ENCODE measurements around the gene ZNF341. TPM values are rescaled to one million over a fixed set of nuclear protein-coding genes. Genes with fewer than 3 reads are reported as not detected.
"Not testable (repeated sequence)": the region's sequence is repeated elsewhere in the genome, so short reads cannot be mapped to it uniquely, and the experiment has no call there.

The ZNF341 gene
- total RNA-seq (2014; rRNA removed; shearing (Covaris generic)): 1.7 and 2.6 TPM in 2 replicates

DNA sequence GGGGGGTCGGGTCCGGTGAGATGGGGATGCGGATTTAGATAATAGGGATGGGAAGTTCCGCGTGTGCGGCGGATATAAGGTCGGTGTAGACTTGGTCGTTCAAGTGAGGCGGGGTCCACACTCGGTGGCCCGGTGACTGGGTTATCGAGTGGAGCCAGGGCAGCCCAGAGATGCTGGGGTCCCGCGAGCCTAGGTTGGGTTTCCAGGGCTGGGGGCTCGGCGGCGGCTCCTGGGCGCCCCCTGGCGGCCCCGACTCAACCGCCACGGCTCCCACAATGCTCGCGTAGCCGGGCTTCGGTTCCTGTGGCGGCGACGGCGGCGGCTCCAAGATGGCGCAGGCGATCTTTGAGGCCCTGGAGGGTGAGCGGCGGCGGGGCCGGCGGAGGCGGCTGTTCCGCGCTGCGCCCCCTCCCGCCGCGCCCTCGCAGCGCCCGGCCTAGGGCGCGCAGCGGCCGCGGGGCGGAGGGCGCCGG is at the start of gene ZNF341:
Gene ZNF341, plus strand, starts transcription at position 304 of the 473 bp plus-strand sequence. Its CDS starts 26 bp downstream, at position 330.
- DNase-seq (ENCODE audit: low read depth): peak; percentile 86

DNA sequence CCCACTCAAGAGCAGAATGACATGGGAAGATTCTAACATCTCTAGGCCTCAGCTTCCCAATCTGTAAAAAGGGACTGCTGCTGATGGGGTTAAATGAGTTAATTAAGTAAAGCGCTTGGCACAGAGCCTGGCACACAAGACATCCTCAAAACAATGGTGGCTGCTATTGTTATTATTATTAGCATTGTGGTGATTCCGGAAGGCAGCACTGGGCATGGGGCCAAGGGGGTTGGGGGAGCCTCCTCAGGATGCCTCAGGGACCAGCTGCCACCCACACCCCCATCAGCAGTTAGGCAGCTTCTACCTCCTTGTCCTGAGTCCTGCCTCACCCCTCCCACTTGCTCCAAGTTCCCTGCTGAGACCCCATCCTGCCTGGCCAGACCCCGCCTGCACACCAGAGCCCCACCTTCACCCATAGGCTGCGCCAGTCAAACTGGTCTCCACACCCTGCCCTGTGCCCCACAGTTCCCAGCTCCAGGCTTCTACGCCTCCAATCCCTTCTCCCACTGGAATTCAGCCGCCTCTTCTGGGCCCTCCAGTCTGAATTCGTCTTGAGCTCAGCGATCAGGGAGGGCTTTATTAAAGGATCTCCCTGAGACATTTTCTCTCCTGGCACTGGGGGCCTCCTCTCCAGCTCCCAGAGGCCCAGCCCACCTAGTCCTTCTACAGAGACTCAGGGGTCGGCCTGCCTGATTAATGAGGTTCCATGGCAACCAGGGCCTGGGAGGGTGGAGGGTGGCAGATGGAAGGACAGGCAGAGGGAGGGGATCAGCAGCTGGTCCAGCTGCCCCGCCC is 47.1 kb upstream of the ZNF341 start:
- DNase-seq (ENCODE audit: low read depth): no peak

DNA sequence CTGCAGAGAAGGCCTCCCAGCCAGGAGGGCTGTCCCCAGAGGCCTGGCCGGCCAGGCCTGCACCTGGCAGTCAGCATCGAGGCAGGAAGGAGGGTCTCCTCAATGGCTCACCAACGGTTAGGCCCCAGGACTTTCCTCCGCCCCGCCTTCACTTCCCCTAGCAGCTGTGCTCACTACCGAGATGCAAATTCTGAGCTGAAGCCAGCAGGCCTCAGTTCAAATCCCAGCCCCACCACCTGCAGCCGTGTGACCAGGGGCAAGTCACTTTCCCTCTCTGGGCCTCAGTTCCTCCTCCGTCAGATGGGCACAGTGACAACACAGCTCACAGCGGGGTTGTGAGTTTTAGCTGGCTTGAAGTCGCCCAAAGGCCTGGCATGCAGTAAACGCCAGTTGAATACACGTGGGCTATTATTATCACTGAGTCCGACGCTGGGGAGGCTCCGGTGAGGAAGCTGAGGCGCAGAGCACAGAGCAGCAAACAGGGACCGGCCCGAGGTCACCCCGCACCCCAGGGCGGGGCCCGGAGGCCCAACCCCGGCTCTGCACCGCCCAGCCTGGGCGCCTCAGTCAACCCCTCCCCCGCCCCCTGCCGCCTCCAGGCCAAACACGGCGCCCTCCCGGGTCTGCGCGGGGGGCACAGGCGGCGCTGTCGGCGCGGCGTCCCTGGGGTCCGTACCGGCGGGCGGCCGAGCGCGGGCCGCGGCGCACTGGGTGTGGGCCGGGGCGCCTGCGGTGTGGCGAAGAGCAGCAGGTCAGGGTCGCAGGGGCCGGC is 46.3 kb upstream of the ZNF341 start:
- DNase-seq (ENCODE audit: low read depth): peak; percentile 53

DNA sequence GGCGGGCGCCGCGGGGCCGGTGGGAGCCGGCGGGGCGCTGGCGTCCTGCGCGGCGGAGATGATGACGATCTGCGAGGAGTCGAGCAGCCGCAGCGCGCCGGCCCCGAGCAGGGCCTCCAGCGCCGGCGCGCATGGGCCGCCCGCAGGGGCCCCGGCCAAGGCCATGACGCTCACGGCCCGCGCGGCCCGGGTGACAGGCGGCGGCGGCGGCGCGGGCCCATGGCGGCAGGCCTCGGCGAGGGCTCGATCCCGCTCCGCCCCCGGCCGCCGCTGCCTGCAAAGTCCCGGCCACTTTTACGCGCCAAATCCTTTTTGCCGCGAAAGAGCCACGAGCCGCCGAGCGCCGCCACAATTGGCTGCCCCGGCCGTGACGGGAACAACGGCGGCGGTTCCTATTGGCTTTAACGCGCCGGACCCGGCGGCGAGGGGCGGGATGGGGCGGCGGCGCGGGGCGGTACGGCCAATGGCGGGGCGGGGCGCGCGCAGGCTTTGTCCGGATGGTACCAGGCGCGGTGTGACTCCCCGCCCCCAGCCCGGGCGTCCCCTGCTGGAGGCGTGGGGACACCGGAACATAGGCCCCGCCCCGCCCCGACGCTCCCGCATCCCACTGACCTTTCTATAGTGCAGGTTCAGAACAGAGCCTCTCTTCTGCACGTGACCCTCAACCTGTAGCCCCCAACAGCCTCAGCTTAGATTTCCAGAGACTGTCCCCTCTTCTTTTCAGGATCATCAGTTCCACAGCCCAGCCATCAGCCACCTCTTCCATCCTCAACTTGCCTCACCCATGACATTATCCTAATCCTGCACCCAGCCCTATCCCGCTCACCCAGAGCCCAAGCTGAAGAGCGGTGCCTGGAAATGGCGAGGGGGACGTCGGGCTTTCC is 45.5 kb upstream of the ZNF341 start, which contains the start of gene E2F1:
Gene E2F1, minus strand, starts transcription at position 286 of the 884 bp plus-strand sequence. Its CDS starts 121 bp downstream, at position 165.
- DNase-seq (ENCODE audit: low read depth): peak; percentile 96

DNA sequence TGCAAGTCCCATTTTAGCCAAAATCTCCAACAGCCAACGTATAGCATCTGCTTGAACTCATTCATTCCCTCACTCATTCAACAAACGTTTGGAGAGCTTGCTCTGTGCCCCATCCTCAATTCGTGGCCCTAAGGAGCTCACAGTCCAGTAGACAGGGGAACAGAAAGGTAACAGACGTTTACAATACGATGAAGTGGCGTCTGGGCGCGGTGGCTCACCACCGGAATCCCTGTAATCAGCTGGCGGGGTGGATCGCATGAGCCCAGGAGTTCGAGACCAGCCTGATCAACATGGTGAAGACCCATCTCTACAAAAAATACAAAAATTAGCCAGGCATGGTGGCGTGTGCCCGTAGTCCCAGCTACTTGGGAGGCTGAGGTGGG is 44.8 kb upstream of the ZNF341 start:
- DNase-seq (ENCODE audit: low read depth): no peak

DNA sequence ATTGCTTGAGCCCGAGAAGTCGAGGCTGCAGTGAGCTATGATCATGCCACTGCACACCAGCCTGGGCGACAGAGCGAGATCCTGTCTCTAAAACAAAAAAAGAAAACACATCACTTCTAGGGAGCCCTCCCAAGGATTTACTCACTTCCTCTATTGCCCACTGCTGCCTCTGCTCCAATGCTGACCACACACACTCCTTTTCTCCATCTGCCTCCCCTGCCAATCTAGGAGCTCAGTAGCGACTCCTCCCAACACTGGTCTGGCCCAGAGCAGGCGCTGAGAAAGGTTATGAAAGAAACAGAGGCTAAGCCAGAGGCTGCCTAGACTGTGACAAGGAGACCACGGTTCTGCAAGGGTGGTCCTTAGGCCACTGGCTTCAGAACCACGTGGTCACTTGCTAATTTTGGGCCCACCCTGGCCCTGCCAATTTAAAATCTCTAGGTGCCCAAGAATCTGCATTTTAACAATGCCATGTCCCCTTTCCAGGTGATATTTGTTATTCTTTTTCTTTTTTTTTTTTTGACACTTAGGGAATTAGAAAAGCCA is 44.4 kb upstream of the ZNF341 start:
- peak; percentile 66 for DNase-seq (ENCODE audit: low read depth)

DNA sequence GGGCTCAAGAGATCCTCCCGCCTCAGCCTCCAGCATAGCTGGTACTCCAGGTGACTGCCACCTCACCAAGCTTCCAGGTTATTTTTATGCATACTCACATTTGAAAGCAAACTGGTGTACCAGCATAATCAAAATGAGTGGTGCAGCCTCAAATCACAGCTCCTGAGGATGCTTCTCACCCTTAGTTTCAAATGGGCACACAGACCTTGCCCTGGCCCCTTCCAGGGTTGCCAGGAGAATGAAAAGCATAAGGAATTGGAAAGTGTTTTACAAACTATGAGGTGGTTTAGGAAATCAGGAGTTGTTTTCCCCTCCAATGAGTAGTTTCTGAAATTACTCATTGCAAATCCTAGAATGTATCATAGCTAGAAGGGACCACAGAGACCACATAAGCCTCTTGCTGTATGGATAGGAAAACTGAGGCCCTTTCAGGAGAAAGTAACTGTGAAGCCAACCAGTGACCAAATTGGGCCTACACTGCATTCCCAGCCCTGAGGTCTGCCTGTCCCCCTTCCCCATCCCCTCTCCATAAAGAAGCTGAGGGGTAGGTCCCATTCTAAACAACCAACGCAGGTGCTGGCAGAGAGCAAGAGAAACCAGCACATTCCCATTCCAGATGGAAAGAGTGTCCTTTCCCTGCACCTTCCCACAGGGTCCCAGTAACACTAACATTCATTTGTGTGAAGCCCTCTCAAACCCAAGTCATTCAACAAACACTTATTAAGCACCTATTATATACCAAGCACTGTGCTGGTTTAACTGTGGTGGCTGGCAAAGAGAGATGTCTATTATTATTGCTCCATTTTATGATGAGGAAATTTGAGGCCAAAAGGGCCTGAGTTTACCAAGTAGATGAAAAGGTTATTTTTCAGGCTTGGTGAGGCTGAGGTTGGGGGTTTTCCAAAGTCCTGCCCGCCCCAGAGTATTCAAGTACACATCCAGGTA is 43.5 kb upstream of the ZNF341 start:
- DNase-seq (ENCODE audit: low read depth): no peak

DNA sequence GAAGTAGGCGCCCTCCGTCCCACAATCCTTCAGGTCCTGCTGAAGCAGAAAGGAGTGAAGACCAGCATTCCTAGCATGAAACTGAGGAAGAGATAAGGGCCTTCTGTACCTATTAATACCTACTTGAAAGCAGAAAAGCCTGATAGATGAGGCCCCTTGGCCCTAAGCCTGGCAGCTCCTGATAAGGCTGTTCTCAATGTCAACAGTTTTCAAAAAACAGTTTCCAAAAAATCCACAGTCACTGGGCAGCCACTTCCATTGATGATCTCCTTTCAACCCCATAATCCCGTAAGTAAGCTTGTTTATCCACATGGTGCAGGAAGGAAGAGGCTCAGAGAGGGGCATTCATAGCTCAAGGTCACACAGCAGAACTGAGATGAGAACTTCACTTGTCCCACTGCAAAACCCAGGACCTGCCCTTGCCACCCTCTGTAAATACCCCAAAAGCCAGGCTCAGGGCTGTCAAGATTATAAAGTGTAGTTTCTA is 42.8 kb upstream of the ZNF341 start:
- no peak for DNase-seq (ENCODE audit: low read depth)

DNA sequence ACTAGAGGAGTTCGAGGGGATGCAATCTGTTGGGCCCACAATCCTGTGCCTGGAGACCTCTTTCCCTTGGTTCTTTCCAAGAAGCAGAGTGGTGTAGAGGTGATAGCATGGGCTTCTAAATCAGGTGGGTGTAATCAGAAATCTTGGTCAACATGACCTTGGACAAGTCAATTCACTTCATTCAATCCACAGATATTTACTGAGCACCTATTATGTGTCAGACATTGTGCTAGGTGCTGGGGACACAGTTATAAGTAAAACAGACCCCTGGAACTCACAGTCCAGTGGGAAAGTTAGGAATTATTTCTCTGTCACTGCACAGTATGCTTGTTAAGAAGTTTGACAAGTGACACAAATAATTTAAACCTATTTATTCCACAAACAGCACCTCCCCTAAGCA is 42.3 kb upstream of the ZNF341 start:
- DNase-seq (ENCODE audit: low read depth): no peak

DNA sequence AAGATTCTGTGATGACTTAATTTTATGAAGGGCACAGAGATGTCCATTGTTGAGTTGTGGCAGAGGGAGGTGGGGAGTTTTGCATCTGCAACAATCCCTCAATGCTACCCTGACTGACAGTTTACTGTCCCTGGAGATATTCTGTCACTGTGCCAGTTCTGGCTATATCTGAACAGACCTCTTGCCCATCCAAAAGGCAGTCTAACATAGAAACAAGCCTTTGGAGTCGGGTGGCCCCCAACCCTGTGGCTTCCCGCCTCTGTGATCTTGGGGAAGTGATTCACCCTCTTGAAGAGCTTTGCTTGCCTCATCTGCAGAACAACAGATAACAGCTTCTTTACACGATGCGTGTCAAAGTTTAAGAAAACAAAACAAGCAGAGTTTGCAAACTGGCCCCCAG is 41.8 kb upstream of the ZNF341 start:
- DNase-seq (ENCODE audit: low read depth): peak; percentile 61

DNA sequence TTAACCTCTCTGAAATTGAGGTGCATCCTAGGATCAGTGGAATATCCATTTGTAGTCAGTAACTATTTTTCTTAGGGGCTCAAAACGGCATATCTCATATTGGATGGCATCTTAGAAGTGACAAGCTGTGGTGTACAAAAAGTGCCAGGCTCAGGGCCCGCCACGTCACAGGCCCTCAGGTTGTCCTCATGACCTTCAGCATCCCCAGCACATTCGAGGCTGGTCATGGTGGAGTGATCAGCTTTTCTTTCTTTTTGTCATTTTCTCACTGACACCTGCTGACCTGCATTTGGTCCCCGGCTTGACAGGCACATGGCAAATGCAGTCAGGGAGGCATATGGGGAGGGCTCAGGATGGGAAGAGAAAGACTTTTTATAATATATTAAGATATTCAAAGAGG is 38.5 kb upstream of the ZNF341 start:
- DNase-seq (ENCODE audit: low read depth): no peak

DNA sequence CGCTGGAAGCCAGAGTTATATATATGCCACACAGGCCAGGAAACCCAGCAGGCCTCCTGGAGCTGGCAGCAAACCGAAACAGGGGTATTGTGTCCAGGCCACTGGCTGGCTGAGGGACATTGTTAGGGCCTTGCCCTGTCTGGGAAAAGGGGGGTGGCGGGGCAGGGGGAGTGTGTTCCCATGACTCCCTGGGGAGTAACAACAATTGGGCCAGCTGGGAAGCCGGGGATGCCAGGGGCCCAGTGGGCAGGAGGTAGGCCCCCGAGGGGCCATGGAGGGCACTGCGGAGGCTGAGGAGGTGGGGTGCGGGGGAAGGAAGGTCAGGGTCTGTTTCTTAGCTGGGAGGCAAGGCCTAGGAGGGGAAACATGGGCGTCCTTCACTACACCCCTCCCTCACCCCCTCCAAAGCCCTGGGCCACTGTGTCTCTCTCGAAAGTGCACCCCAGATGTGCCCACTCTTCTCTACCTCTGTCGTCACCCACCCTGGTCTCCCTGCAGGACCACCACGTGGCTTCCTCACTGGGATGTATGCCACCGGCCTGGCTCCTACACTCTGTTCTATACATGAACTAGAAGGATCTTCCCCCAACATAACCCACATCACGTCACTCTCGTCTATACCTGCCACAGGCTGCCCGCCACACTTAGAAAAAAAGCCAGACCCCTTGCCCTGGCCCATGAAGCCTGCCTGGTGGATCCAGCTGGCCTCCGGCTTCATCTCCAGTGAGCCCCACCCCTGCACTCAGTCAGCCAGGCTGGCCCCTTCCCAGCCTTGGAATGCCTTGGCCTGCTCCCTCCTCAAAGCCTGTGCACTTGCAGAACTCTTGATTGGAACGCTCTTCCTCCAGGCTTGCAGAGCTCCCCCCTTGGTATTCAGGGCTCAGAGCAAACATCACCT is 37.8 kb upstream of the ZNF341 start:
- DNase-seq (ENCODE audit: low read depth): no peak

DNA sequence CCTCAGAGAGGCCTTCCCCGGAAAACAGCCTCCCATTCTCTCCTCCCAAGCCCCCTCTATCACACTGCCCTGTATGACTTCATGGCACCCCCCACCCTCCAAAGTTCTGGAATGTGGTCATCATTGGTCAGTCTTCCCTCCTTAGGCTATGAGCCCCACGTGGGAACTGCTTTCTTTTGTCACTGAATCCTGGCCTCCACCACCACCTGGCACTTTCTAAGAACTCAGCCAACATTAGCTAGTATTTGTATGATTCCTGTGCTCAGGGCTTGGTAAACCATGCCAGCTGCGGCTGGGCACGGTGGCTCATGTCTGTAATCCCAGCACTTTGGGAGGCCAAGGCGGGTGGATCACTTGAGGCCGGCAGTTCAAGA is 37.2 kb upstream of the ZNF341 start:
- DNase-seq (ENCODE audit: low read depth): no peak

DNA sequence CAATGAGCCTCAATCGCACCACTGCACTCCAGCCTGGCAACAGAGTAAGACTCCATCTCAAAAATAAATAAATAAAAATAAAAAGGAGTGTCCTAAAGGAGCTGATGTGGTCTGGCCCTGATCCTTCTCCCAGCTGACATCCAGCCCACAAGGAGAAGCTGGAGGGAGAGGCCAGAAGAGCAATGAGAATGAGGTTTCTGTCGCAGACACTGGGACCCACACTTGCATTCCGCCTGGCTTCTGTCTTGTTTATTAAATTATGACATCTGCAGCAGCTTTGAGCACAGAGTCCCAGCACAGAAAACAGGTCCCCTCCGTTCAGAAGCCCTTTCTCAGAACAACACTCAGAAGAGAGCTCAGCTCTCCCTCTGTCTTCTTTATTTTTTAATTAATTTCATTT is 35.3 kb upstream of the ZNF341 start:
- no peak for DNase-seq (ENCODE audit: low read depth)

DNA sequence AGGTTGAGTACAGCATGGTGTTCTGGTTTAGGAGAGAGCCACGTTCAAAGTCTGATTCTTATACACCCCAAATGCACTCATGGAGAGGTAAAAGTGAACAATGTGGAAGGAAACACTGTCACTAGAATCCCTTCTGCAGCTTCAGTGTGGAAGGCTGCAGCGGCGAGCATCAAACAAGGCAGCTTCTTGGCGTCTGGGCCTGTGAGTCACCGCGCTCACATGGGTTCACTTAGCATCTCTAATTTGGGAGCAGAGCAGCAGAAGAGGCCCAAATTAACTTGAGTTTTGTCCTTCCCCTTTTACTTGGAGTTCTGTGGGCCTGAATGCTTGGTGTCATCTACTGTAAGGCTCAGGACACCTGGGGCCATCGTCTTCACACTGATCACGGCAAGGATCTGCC is 34.7 kb upstream of the ZNF341 start:
- peak; percentile 38 for DNase-seq (ENCODE audit: low read depth)

DNA sequence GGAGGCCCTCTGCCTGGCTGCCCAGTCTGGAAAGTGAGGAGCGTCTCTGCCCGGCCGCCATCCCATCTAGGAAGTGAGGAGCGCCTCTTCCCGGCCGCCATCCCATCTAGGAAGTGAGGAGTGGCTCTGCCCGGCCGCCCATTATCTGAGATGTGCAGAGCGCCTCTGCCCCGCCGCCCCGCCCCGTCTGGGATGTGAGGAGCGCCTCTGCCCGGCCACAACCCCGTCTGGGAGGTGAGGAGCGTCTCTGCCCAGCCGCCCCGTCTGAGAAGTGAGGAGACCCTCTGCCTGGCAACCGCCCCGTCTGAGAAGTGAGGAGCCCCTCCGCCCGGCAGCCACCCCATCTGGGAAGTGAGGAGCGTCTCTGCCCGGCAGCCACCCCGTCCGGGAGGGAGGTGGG is 32.8 kb upstream of the ZNF341 start:
- not testable (repeated sequence) for DNase-seq (ENCODE audit: low read depth)

DNA sequence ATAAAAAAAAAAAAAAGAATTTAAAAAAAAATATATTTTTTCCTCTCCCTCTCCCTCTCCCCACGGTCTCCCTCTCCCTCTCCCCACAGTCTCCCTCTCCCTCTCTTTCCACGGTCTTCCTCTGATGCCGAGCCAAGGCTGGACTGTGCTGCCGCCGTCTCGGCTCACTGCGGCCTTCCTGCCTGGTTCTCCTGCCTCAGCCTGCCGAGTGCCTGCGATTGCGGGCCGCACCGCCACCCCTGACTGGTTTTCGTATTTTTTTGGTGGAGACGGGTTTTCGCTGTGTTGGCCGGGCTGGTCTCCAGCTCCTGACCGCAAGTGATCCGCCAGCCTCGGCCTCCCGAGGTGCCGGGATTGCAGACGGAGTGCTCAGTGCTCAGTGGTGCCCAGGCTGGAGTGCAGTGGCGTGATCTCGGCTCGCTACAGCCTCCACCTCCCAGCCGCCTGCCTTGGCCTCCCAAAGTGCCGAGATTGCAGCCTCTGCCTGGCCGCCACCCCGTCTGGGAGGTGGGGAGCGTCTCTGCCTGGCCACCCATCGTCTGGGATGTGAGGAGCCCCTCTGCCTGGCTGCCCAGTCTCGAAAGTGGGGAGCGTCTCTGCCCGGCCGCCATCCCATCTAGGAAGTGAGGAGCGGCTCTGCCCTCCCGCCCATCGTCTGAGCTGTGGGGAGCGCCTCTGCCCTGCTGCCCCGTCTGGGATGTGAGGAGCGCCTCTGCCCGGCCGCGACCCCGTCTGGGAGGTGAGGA is 30.9 kb upstream of the ZNF341 start:
- not testable (repeated sequence) for DNase-seq (ENCODE audit: low read depth)
